ENCODE results near the gene GDF15.

Gene GDF15

DNA sequence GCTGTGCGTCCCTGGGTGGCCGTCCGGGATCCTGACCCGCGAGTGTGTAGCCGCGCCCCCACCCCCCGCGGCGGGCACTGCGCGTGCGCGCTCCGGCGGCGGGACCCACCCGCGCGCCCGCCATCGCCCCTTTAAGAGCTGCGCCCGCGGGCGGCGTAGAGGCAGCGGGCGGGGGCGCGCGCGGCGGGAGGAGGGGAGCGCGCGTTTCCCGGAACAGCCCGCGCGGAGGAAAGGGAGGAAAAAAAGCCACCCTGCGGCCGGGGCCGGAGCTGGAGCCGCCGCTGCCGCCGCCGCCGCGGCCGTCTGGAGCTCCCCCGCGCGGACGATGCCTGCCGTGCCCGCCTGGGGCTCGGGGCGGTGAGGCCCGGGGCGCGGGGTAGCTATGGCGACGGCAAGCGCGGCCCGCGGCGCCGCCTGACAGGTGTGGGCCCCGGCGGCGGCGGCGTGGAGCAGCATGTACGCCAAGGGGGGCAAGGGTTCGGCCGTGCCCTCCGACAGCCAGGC, 33.3 kb downstream of the GDF15 start, which contains the start of gene SSBP4 (continued):
- TF ChIP-seq, protein P1, sequence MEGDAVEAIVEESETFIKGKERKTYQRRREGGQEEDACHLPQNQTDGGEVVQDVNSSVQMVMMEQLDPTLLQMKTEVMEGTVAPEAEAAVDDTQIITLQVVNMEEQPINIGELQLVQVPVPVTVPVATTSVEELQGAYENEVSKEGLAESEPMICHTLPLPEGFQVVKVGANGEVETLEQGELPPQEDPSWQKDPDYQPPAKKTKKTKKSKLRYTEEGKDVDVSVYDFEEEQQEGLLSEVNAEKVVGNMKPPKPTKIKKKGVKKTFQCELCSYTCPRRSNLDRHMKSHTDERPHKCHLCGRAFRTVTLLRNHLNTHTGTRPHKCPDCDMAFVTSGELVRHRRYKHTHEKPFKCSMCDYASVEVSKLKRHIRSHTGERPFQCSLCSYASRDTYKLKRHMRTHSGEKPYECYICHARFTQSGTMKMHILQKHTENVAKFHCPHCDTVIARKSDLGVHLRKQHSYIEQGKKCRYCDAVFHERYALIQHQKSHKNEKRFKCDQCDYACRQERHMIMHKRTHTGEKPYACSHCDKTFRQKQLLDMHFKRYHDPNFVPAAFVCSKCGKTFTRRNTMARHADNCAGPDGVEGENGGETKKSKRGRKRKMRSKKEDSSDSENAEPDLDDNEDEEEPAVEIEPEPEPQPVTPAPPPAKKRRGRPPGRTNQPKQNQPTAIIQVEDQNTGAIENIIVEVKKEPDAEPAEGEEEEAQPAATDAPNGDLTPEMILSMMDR (tag by site-specific recombination; IDR thresholded peaks at IDR 0.05), result no peak
- TF ChIP-seq ZNF112 (tag by site-specific recombination; IDR thresholded peaks at IDR 0.05) (no peak), YY2 (tag by site-specific recombination; IDR thresholded peaks at IDR 0.05) (no peak), ZSCAN30 (tag by site-specific recombination; IDR thresholded peaks at IDR 0.05) (0 out of 2 replicates have a peak, but pooled peaks have one; percentile 52), ZNF792 (tag by site-specific recombination; IDR thresholded peaks at IDR 0.05) (no peak), ZBTB48 (tag by site-specific recombination; IDR thresholded peaks at IDR 0.05) (no peak), ZNF654 (tag by site-specific recombination; IDR thresholded peaks at IDR 0.05; ENCODE audit: low read depth) (no peak), ZNF660 (tag by site-specific recombination; IDR thresholded peaks at IDR 0.05) (peak; percentile 69; the same call in 1 of the 2 replicates), KLF10 (tag by site-specific recombination; IDR thresholded peaks at IDR 0.05) (peak; percentile 62; the same call in 1 of the 2 replicates), ZNF335 (tag by site-specific recombination; conservative IDR thresholded peaks at IDR 0.05) (no peak), GLI2 (tag by site-specific recombination; IDR thresholded peaks at IDR 0.05; ENCODE audit: borderline replicate concordance, low read depth) (no peak), ZNF571 (tag by site-specific recombination; IDR thresholded peaks at IDR 0.05) (no peak), ZNF423 (tag by site-specific recombination; IDR thresholded peaks at IDR 0.05) (no peak)
- TF ChIP-seq, protein P2, sequence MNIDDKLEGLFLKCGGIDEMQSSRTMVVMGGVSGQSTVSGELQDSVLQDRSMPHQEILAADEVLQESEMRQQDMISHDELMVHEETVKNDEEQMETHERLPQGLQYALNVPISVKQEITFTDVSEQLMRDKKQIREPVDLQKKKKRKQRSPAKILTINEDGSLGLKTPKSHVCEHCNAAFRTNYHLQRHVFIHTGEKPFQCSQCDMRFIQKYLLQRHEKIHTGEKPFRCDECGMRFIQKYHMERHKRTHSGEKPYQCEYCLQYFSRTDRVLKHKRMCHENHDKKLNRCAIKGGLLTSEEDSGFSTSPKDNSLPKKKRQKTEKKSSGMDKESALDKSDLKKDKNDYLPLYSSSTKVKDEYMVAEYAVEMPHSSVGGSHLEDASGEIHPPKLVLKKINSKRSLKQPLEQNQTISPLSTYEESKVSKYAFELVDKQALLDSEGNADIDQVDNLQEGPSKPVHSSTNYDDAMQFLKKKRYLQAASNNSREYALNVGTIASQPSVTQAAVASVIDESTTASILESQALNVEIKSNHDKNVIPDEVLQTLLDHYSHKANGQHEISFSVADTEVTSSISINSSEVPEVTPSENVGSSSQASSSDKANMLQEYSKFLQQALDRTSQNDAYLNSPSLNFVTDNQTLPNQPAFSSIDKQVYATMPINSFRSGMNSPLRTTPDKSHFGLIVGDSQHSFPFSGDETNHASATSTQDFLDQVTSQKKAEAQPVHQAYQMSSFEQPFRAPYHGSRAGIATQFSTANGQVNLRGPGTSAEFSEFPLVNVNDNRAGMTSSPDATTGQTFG (tag by site-specific recombination; IDR thresholded peaks at IDR 0.05; ENCODE audit: borderline replicate concordance), result no peak
- TF ChIP-seq, protein P3, sequence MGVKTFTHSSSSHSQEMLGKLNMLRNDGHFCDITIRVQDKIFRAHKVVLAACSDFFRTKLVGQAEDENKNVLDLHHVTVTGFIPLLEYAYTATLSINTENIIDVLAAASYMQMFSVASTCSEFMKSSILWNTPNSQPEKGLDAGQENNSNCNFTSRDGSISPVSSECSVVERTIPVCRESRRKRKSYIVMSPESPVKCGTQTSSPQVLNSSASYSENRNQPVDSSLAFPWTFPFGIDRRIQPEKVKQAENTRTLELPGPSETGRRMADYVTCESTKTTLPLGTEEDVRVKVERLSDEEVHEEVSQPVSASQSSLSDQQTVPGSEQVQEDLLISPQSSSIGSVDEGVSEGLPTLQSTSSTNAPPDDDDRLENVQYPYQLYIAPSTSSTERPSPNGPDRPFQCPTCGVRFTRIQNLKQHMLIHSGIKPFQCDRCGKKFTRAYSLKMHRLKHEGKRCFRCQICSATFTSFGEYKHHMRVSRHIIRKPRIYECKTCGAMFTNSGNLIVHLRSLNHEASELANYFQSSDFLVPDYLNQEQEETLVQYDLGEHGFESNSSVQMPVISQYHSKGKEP (tag by site-specific recombination; IDR thresholded peaks at IDR 0.05), result peak; percentile 55
- TF ChIP-seq, protein P4, sequence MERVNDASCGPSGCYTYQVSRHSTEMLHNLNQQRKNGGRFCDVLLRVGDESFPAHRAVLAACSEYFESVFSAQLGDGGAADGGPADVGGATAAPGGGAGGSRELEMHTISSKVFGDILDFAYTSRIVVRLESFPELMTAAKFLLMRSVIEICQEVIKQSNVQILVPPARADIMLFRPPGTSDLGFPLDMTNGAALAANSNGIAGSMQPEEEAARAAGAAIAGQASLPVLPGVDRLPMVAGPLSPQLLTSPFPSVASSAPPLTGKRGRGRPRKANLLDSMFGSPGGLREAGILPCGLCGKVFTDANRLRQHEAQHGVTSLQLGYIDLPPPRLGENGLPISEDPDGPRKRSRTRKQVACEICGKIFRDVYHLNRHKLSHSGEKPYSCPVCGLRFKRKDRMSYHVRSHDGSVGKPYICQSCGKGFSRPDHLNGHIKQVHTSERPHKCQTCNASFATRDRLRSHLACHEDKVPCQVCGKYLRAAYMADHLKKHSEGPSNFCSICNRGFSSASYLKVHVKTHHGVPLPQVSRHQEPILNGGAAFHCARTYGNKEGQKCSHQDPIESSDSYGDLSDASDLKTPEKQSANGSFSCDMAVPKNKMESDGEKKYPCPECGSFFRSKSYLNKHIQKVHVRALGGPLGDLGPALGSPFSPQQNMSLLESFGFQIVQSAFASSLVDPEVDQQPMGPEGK (tag by site-specific recombination; IDR thresholded peaks at IDR 0.05), result no peak
- TF ChIP-seq, protein P5, sequence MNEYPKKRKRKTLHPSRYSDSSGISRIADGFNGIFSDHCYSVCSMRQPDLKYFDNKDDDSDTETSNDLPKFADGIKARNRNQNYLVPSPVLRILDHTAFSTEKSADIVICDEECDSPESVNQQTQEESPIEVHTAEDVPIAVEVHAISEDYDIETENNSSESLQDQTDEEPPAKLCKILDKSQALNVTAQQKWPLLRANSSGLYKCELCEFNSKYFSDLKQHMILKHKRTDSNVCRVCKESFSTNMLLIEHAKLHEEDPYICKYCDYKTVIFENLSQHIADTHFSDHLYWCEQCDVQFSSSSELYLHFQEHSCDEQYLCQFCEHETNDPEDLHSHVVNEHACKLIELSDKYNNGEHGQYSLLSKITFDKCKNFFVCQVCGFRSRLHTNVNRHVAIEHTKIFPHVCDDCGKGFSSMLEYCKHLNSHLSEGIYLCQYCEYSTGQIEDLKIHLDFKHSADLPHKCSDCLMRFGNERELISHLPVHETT (tag by site-specific recombination; IDR thresholded peaks at IDR 0.05), result no peak
- TF ChIP-seq, protein P6, sequence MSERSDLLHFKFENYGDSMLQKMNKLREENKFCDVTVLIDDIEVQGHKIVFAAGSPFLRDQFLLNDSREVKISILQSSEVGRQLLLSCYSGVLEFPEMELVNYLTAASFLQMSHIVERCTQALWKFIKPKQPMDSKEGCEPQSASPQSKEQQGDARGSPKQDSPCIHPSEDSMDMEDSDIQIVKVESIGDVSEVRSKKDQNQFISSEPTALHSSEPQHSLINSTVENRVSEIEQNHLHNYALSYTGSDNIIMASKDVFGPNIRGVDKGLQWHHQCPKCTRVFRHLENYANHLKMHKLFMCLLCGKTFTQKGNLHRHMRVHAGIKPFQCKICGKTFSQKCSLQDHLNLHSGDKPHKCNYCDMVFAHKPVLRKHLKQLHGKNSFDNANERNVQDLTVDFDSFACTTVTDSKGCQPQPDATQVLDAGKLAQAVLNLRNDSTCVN (tag by site-specific recombination; optimal IDR thresholded peaks at IDR 0.05), result no peak
- TF ChIP-seq, protein P7, sequence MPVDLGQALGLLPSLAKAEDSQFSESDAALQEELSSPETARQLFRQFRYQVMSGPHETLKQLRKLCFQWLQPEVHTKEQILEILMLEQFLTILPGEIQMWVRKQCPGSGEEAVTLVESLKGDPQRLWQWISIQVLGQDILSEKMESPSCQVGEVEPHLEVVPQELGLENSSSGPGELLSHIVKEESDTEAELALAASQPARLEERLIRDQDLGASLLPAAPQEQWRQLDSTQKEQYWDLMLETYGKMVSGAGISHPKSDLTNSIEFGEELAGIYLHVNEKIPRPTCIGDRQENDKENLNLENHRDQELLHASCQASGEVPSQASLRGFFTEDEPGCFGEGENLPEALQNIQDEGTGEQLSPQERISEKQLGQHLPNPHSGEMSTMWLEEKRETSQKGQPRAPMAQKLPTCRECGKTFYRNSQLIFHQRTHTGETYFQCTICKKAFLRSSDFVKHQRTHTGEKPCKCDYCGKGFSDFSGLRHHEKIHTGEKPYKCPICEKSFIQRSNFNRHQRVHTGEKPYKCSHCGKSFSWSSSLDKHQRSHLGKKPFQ (tag by site-specific recombination; IDR thresholded peaks at IDR 0.05), result no peak
- TF ChIP-seq, protein P8, sequence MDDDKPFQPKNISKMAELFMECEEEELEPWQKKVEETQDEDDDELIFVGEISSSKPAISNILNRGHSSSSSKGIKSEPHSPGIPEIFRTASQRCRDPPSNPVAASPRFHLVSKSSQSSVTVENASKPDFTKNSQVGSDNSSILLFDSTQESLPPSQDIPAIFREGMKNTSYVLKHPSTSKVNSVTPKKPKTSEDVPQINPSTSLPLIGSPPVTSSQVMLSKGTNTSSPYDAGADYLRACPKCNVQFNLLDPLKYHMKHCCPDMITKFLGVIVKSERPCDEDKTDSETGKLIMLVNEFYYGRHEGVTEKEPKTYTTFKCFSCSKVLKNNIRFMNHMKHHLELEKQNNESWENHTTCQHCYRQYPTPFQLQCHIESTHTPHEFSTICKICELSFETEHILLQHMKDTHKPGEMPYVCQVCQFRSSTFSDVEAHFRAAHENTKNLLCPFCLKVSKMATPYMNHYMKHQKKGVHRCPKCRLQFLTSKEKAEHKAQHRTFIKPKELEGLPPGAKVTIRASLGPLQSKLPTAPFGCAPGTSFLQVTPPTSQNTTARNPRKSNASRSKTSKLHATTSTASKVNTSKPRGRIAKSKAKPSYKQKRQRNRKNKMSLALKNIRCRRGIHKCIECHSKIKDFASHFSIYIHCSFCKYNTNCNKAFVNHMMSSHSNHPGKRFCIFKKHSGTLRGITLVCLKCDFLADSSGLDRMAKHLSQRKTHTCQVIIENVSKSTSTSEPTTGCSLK (tag by site-specific recombination; IDR thresholded peaks at IDR 0.05), result no peak
- TF ChIP-seq, protein P9, sequence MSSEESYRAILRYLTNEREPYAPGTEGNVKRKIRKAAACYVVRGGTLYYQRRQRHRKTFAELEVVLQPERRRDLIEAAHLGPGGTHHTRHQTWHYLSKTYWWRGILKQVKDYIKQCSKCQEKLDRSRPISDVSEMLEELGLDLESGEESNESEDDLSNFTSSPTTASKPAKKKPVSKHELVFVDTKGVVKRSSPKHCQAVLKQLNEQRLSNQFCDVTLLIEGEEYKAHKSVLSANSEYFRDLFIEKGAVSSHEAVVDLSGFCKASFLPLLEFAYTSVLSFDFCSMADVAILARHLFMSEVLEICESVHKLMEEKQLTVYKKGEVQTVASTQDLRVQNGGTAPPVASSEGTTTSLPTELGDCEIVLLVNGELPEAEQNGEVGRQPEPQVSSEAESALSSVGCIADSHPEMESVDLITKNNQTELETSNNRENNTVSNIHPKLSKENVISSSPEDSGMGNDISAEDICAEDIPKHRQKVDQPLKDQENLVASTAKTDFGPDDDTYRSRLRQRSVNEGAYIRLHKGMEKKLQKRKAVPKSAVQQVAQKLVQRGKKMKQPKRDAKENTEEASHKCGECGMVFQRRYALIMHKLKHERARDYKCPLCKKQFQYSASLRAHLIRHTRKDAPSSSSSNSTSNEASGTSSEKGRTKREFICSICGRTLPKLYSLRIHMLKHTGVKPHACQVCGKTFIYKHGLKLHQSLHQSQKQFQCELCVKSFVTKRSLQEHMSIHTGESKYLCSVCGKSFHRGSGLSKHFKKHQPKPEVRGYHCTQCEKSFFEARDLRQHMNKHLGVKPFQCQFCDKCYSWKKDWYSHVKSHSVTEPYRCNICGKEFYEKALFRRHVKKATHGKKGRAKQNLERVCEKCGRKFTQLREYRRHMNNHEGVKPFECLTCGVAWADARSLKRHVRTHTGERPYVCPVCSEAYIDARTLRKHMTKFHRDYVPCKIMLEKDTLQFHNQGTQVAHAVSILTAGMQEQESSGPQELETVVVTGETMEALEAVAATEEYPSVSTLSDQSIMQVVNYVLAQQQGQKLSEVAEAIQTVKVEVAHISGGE (tag by site-specific recombination; conservative IDR thresholded peaks at IDR 0.05; ENCODE audit: low read depth), result no peak
